Stimulated activated CD8-positive, alpha-beta memory T cell treated with anti-CD3 and anti-CD28 coated beads, Interleukin-4, amount 100 ng/mL, for 24 hours (primary cell): ENCODE results near the gene SPRED2.

Experiments used
- DNase-seq: peaks from one replicate; pipeline ENCODE4 v3.0.0-alpha.2; 2020; ENCODE audit warnings: low read depth

SPRED2 gene

DNA sequence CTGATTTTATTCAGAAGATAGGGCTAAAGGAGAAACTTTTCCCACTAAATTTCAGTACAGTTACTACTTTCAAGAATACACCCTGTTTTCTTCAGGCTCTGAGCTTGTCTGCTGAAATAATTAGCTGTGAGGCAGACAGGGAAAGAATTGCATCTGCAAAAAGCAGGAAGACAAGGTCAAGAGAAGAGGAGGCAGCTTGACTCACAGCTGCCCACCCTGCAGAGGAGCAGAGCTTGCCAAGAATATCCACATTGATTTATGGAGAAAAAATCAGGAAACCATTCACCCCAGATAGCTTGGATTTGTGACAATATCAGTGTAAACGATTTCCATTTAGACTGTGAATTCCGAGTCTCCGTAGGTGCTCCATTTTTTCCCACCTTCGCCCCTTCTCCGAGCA lies 155.8 kb downstream of the SPRED2 start:
- no peak for DNase-seq

DNA sequence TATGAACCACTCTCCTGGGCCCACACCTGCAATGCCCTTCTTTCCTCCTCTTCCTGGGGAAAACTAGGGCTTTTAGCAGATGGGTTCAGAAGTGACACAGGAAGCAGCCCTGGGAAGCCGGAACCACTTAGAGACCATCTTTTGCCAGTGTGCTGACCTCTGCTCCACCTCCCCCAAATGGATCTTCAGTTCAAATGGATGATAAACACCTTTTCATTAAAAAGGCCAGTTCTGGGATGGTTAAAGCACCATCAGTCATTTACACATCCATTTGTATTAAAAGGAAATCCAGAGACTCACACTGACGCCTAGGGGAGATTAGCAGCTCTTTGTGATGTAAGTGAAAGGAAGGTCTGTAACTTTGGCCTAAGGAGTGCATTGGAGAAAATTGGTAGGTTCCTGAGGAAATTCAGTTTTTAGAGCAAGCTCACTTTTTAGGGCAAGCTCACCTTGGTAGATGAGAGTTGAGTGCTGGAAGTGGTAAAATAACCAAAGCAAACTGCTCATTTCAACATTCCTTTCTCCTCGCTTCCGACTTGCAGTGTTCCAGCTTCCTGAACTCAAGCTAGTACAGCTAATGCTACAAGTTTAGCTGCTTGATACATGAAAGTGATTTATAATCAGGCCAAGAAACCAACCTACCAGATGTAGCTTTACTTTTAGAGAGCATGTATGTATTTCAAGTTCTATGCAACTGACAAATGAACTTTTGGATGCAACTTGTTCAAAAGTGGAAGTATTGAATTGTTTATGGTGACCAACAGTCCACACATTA lies 157.1 kb downstream of the SPRED2 start:
- no peak for DNase-seq

DNA sequence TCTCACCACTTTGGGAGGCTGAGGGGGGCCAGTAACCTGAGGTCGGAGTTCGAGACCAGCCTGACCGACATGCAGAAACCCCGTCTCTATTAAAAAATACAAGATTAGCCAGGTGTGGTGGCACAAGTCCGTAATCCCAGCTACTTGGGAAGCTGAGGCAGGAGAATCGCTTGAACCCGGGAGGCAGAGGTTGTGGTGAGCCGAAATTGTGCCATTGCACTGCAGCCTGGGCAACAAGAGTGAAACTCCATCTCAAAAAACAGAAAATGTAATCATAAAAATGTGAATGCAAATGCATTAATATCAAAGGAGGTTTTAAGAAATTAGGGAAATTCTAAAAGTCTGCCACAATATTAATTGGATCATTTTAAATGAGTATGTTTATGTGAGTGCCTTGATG lies 159.1 kb downstream of the SPRED2 start:
- no peak for DNase-seq

DNA sequence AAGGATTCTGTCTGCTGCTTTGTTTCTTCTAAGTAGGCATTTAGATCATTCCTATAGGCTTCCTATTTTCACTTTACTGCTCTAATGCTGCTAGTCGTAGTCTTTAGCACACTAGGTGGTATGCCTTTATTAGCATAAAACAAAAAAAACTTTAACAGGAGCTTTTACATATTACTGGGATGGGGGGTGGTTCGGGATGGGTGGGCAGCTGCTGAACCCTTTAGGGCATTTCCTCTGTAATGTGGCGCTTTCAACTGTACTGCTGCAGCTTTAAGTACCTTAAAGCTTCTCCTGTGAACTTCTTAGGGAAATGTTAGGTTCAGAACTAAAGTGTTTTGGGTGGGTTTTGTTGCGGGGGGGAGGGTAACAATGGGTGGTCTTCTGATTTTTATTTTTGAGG lies 163.4 kb downstream of the SPRED2 start:
- DNase-seq = no peak

DNA sequence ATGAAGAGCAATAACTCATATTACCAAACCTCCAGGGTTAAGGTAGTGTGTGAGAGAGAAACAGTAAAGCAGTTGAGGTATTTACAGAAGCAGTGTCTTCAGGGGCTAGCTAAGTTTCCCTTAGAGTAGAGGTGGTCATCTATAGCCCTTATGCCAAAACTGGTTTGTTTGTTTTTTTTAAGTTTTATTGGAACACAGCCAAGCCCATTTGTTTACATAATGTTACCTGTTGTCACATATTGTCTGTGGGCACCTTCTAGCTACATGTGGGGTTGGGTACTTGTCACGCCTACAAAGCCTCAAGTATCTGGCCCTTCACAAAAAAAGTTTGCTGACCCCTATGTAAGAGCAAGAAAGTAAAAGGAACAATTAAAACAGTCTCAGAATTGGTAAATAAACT lies 165.4 kb downstream of the SPRED2 start:
- DNase-seq = no peak

DNA sequence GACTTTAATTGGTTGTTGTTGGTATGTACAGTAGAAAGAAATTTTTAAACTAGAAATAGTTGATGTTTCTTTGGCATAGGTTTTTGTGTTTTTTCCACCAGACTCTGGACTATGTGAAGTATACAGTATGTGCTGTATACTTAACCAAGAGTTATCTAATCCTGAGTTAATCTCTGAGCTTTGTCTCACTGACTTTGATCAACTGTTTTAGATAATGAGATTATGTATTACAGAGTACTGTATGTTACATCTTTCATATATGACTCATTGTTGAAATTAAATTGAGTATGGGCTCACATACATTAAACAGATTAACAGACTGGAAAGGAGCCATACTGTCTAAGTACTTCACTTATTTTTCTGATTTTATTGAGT lies 166.7 kb downstream of the SPRED2 start:
- DNase-seq = no peak

DNA sequence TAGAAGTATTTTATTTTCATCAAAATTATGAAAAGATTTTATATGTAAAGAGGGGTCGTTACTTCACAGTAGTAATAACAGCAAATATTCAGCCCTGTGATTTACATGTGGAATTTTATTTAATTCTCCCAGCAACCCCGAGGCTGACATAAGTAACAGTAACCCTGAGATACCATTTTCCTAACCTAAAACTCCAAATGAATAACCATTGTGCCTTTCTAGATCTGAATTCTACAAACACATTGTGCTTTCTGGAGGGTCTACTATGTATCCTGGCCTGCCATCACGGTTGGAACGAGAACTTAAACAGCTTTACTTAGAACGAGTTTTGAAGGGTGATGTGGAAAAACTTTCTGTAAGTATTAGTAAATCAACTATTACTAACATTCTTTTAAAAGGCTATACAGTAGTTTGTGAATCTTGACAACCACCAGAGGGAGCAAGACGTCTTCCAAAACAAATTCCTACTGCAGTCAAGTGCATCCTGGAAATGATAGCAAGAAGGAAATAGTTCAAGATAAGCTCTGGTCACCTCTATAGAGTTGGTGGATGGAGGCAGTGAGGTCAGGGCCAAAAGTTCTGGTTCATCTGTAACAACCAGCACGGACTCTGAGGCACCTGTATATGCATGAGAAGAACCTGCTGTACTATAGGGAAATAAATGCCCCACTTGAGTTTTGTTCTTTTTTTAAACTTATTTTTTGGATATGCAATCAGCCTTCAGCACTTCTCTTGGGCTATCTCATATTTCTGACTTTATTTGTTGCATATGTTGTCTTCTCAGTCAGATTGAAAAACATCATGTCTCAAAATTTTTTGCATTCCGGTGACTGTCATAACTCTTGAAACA lies 167.4 kb downstream of the SPRED2 start:
- DNase-seq = no peak

DNA sequence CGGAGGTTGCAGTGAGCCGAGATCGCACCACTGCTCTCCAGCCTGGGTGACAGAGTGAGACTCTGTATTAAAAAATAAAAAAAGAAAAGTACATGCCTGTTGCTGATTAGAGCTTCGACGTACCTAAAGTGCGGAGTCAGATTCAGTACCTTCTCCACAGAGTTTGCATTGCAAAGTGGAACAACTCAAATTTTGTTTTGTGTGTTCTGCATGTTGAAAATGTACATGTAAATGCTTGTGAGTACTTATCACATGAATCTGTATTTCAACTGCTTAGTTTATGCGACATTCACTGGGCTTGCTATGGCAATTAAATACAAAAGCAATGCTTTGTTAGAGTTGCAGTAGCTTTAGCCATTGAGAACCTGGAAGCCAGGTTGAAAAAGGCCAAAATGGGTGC lies 168.4 kb downstream of the SPRED2 start:
- no peak for DNase-seq

DNA sequence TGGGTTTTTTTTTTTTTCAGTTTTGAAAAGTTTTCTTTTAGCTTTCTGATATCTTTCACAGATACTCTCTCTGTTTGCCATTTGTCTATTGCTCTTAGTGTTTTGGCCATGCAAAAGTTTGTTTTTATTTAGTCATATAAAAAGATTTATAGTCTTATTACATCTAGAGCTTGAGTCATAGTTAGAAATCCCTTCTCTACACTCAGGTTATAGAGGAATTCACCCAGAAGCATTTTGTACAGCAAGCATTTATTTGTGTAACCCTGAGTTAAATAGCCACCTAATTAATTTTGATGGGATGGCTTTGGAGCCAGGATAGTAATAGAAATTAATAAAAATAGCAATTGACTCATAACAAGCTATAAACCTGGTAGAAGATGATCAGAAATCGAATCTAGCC lies 169.1 kb downstream of the SPRED2 start:
- no peak for DNase-seq

DNA sequence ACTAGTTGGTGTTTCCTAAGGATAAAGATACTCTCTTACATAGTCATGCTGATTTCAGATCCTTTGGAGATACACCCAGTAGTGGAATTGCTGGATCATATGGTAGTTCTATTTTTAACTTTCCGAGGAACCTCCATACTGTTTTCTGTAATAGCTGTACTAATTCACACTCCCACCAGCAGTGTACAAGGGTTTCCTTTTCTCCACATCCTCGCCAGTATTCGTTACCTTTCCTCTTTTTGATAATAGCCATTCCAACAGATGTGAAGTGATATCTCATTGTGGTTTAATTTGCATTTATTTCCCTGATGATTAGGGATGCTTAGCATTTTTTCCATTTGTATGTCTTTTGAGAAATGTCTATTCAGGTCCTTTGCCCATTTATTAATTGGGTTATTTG lies 170.7 kb downstream of the SPRED2 start:
- no peak for DNase-seq
